GM23338 (cell line): ENCODE measurements around the gene NR5A2. TPM values are rescaled to one million over a fixed set of nuclear protein-coding genes. Genes with fewer than 3 reads are reported as not detected.

Experiments used
- ATAC-seq: fragments of 200-7000 bp; cut with Tn5 transposase; 3 replicates; pipeline ENCODE4 v1.9.1; 2020
- DNase-seq: peaks from one replicate; pipeline ENCODE4 v3.0.0-alpha.2; 2015; ENCODE audit warnings: low spot score
- H2AFZ ChIP-seq: fragments of 200-600 bp; sonication (generic); 2 replicates; pipeline ENCODE4 v1.8.0; 2016; ENCODE audit warnings: antibody characterized with exemption, mild to moderate bottlenecking, moderate library complexity
- H3F3A ChIP-seq: fragments of 200-600 bp; sonication (generic); replicated peaks from 2 replicates; pipeline ENCODE4 v1.8.0; 2017; ENCODE audit warnings: antibody characterized with exemption, mixed run types, low read depth
- H3K27ac ChIP-seq: fragments of 200-600 bp; sonication (generic); 2 replicates; pipeline ENCODE4 v1.6.1; 2016; ENCODE audit warnings: low read depth
- H3K27me3 ChIP-seq: fragments of 200-600 bp; sonication (generic); 2 replicates; pipeline ENCODE4 v1.8.0; 2016; ENCODE audit warnings: mild to moderate bottlenecking, mixed run types, moderate library complexity; ENCODE audit not compliant: insufficient read depth
- H3K36me3 ChIP-seq: fragments of 200-600 bp; sonication (generic); 2 replicates; pipeline ENCODE4 v1.8.0; 2016; ENCODE audit warnings: mild to moderate bottlenecking; ENCODE audit not compliant: insufficient read depth
- H3K4me1 ChIP-seq: fragments of 200-600 bp; sonication (generic); 2 replicates; pipeline ENCODE4 v1.8.0; 2016; ENCODE audit warnings: mild to moderate bottlenecking, moderate library complexity; ENCODE audit not compliant: insufficient read depth
- H3K4me2 ChIP-seq: fragments of 200-600 bp; sonication (generic); 2 replicates; pipeline ENCODE4 v1.7.1; 2017; ENCODE audit warnings: mixed run types
- H3K4me3 ChIP-seq: fragments of 200-600 bp; sonication (generic); 2 replicates; pipeline ENCODE4 v1.6.1; 2016; ENCODE audit warnings: mixed run types
- H3K79me2 ChIP-seq: fragments of 200-600 bp; sonication (generic); replicated peaks from 2 replicates; pipeline ENCODE4 v1.8.0; 2017; ENCODE audit warnings: mild to moderate bottlenecking; ENCODE audit not compliant: insufficient read depth
- H3K9me2 ChIP-seq: fragments of 200-600 bp; sonication (generic); 2 replicates; pipeline ENCODE4 v1.8.0; 2017; ENCODE audit not compliant: insufficient read depth
- H4K20me1 ChIP-seq: fragments of 200-600 bp; sonication (generic); replicated peaks from 2 replicates; pipeline ENCODE4 v1.8.0; 2017; ENCODE audit warnings: mild to moderate bottlenecking; ENCODE audit not compliant: insufficient read depth
- H3K27ac Mint-ChIP-seq: 2 replicates; pipeline ENCODE4 v1.8.0; 2020; ENCODE audit warnings: inconsistent platforms, mild to moderate bottlenecking, moderate library complexity, mixed read lengths
- H3K27me3 Mint-ChIP-seq: 3 replicates; pipeline ENCODE4 v1.8.0; 2022; ENCODE audit warnings: low read depth, mild to moderate bottlenecking, moderate library complexity, mixed read lengths, inconsistent platforms; ENCODE audit not compliant: insufficient read depth, poor library complexity
- H3K36me3 Mint-ChIP-seq: 3 replicates; pipeline ENCODE4 v1.8.0; 2021; ENCODE audit warnings: low read depth, mild to moderate bottlenecking, inconsistent platforms, moderate library complexity, mixed read lengths
- H3K4me1 Mint-ChIP-seq: 3 replicates; pipeline ENCODE4 v1.8.0; 2020; ENCODE audit warnings: mild to moderate bottlenecking, inconsistent platforms, mixed read lengths
- H3K4me3 Mint-ChIP-seq: 3 replicates; pipeline ENCODE4 v1.8.0; 2021; ENCODE audit warnings: moderate library complexity, mild to moderate bottlenecking, inconsistent platforms, mixed read lengths
- H3K9me3 Mint-ChIP-seq: 3 replicates; pipeline ENCODE4 v1.8.0; 2020; ENCODE audit warnings: moderate library complexity, mild to moderate bottlenecking, inconsistent platforms, mixed read lengths
- CREB1 ChIP-seq: fragments of 250-450 bp; sonication (Bioruptor Pico); IDR thresholded peaks from 2 replicates; pipeline ENCODE4 v1.5.0; 2020; ENCODE audit warnings: low read depth, mild to moderate bottlenecking, moderate library complexity
- EZH2 ChIP-seq: fragments of 200-600 bp; sonication (generic); IDR thresholded peaks from one replicate; pipeline ENCODE4 v1.8.0; 2017; ENCODE audit warnings: antibody characterized with exemption, mild to moderate bottlenecking, low read depth; ENCODE audit not compliant: unreplicated experiment
- EZH2phosphoT487 ChIP-seq: fragments of 200-600 bp; sonication (generic); IDR thresholded peaks from one replicate; pipeline ENCODE4 v1.8.1; 2018; ENCODE audit warnings: antibody characterized with exemption; ENCODE audit not compliant: unreplicated experiment
- JUNB ChIP-seq: IDR thresholded peaks from one replicate; pipeline ENCODE4 v1.6.1; 2016; ENCODE audit warnings: antibody characterized with exemption; ENCODE audit not compliant: unreplicated experiment
- NANOG ChIP-seq: IDR thresholded peaks from 2 replicates; pipeline ENCODE4 v1.6.1; 2016; ENCODE audit warnings: antibody characterized with exemption, borderline replicate concordance
- POLR2AphosphoS5 ChIP-seq: IDR thresholded peaks from 2 replicates; pipeline ENCODE4 v1.6.1; 2016; ENCODE audit warnings: antibody characterized with exemption, low read depth
- STAT1 ChIP-seq: IDR thresholded peaks from one replicate; pipeline ENCODE4 v1.6.1; 2016; ENCODE audit warnings: antibody characterized with exemption; ENCODE audit not compliant: unreplicated experiment
- ZNF114 ChIP-seq: fragments of 250-450 bp; sonication (Bioruptor Pico); IDR thresholded peaks from 2 replicates; pipeline ENCODE4 v1.5.0; 2020; ENCODE audit warnings: mild to moderate bottlenecking, moderate library complexity
- ZNF331 ChIP-seq: fragments of 250-450 bp; sonication (Bioruptor Pico); IDR thresholded peaks from 2 replicates; pipeline ENCODE4 v1.5.0; 2020; ENCODE audit warnings: low read depth, mild to moderate bottlenecking, moderate library complexity
- polyA plus RNA-seq: library from polyadenylated mRNA; unstranded; fragments of >200 nt; fragmentation: Nextera tagmentation; extraction: Ambion mirVana; gene quantifications from 2 replicates; pipeline ENCODE4 v1.2.1, GENCODE V29; 2016
- total RNA-seq: library from RNA; depleted of rRNA; stranded (reverse); fragments of >200 nt; shearing (Covaris generic); gene quantifications from 2 replicates; pipeline ENCODE4 v1.2.3, GENCODE V29; 2014
- TF ChIP-seq, protein P1 (sequence below), 2 experiments: fragments of 200-600 bp in 1 of 2; sonication (generic) in 1 of 2; conservative IDR thresholded peaks; 2 replicates each; pipeline versions ENCODE4 v1.5.1 to v1.6.1; 2016 to 2017; ENCODE audit warnings: antibody characterized with exemption in 2 of 2, low read depth in 2 of 2, mild to moderate bottlenecking in 2 of 2, moderate library complexity in 1 of 2
- TF ChIP-seq, protein P2 (sequence below): fragments of 250-450 bp; sonication (Bioruptor Pico); IDR thresholded peaks from 2 replicates; pipeline ENCODE4 v1.5.0; 2020; ENCODE audit warnings: mild to moderate bottlenecking, moderate library complexity
- TF ChIP-seq, protein P3 (sequence below): IDR thresholded peaks from one replicate; pipeline ENCODE4 v1.6.1; 2018; ENCODE audit warnings: antibody characterized with exemption; ENCODE audit not compliant: unreplicated experiment
- TF ChIP-seq, protein P4 (sequence below): IDR thresholded peaks from 2 replicates; pipeline ENCODE4 v1.6.1; 2016; ENCODE audit warnings: antibody characterized with exemption

NR5A2 gene
- total and polyA plus RNA-seq, 2 experiments from 2014 or later: 4.4 to 13.1 TPM

DNA sequence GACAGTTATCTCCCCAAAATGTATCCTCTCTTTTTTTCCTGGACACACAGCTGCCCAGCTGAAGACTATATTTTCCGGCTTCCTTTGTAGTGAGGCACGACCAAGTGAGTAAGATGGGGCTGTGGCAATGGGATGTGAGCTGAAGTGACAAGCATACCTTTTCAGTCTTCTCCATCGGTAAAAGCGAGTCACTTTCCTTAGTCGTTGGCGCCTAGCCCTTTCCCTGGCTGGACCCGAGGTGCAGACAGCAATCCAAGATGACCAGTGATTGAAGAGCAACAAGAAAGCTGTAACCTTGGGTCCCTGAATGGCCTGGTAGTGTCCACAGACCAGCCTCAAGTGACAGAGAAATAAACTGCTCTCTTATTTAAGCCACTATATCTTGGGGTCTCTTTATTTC is 155.2 kb downstream of the NR5A2 start:
- Mint-ChIP-seq H3K27me3 (peaks cover 1% of the 10 kb centered on the region), H3K9me3 (peaks cover 38% of the 10 kb centered on the region), H3K27ac (no peak overlapping the region), H3K4me1 (no peaks in the 10 kb centered on the region), H3K36me3 (peaks cover 35% of the 10 kb centered on the region), H3K4me3 (no peak overlapping the region)
- ATAC-seq (no peak), DNase-seq (no peak)
- H3K27ac ChIP-seq: no peak overlapping the region
- H3F3A ChIP-seq: no peaks in the 10 kb centered on the region
- H3K36me3 ChIP-seq: peaks cover 6% of the 10 kb centered on the region; the same call in 1 of the 2 replicates
- H3K9me2 ChIP-seq: no peaks in the 10 kb centered on the region
- no peak overlapping the region for H2AFZ ChIP-seq
- H3K79me2 ChIP-seq: no peaks in the 10 kb centered on the region
- no peaks in the 10 kb centered on the region for H4K20me1 ChIP-seq
- no peak overlapping the region for H3K4me3 ChIP-seq
- no peak overlapping the region for H3K4me2 ChIP-seq
- no peaks in the 10 kb centered on the region for H3K4me1 ChIP-seq
- no peaks in the 10 kb centered on the region for H3K27me3 ChIP-seq
- TF ChIP-seq, protein P1, sequence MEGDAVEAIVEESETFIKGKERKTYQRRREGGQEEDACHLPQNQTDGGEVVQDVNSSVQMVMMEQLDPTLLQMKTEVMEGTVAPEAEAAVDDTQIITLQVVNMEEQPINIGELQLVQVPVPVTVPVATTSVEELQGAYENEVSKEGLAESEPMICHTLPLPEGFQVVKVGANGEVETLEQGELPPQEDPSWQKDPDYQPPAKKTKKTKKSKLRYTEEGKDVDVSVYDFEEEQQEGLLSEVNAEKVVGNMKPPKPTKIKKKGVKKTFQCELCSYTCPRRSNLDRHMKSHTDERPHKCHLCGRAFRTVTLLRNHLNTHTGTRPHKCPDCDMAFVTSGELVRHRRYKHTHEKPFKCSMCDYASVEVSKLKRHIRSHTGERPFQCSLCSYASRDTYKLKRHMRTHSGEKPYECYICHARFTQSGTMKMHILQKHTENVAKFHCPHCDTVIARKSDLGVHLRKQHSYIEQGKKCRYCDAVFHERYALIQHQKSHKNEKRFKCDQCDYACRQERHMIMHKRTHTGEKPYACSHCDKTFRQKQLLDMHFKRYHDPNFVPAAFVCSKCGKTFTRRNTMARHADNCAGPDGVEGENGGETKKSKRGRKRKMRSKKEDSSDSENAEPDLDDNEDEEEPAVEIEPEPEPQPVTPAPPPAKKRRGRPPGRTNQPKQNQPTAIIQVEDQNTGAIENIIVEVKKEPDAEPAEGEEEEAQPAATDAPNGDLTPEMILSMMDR (conservative IDR thresholded peaks at IDR 0.05; ENCODE audit: low read depth in 2 of 2): no peak
- TF ChIP-seq, protein P2, sequence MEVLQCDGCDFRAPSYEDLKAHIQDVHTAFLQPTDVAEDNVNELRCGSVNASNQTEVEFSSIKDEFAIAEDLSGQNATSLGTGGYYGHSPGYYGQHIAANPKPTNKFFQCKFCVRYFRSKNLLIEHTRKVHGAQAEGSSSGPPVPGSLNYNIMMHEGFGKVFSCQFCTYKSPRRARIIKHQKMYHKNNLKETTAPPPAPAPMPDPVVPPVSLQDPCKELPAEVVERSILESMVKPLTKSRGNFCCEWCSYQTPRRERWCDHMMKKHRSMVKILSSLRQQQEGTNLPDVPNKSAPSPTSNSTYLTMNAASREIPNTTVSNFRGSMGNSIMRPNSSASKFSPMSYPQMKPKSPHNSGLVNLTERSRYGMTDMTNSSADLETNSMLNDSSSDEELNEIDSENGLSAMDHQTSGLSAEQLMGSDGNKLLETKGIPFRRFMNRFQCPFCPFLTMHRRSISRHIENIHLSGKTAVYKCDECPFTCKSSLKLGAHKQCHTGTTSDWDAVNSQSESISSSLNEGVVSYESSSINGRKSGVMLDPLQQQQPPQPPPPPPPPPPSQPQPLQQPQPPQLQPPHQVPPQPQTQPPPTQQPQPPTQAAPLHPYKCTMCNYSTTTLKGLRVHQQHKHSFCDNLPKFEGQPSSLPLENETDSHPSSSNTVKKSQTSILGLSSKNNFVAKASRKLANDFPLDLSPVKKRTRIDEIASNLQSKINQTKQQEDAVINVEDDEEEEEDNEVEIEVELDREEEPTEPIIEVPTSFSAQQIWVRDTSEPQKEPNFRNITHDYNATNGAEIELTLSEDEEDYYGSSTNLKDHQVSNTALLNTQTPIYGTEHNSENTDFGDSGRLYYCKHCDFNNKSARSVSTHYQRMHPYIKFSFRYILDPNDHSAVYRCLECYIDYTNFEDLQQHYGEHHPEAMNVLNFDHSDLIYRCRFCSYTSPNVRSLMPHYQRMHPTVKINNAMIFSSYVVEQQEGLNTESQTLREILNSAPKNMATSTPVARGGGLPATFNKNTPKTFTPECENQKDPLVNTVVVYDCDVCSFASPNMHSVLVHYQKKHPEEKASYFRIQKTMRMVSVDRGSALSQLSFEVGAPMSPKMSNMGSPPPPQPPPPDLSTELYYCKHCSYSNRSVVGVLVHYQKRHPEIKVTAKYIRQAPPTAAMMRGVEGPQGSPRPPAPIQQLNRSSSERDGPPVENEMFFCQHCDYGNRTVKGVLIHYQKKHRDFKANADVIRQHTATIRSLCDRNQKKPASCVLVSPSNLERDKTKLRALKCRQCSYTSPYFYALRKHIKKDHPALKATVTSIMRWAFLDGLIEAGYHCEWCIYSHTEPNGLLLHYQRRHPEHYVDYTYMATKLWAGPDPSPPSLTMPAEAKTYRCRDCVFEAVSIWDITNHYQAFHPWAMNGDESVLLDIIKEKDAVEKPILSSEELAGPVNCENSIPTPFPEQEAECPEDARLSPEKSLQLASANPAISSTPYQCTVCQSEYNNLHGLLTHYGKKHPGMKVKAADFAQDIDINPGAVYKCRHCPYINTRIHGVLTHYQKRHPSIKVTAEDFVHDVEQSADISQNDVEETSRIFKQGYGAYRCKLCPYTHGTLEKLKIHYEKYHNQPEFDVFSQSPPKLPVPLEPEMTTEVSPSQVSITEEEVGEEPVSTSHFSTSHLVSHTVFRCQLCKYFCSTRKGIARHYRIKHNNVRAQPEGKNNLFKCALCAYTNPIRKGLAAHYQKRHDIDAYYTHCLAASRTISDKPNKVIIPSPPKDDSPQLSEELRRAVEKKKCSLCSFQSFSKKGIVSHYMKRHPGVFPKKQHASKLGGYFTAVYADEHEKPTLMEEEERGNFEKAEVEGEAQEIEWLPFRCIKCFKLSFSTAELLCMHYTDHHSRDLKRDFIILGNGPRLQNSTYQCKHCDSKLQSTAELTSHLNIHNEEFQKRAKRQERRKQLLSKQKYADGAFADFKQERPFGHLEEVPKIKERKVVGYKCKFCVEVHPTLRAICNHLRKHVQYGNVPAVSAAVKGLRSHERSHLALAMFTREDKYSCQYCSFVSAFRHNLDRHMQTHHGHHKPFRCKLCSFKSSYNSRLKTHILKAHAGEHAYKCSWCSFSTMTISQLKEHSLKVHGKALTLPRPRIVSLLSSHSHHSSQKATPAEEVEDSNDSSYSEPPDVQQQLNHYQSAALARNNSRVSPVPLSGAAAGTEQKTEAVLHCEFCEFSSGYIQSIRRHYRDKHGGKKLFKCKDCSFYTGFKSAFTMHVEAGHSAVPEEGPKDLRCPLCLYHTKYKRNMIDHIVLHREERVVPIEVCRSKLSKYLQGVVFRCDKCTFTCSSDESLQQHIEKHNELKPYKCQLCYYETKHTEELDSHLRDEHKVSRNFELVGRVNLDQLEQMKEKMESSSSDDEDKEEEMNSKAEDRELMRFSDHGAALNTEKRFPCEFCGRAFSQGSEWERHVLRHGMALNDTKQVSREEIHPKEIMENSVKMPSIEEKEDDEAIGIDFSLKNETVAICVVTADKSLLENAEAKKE: no peak
- TF ChIP-seq, protein P3, sequence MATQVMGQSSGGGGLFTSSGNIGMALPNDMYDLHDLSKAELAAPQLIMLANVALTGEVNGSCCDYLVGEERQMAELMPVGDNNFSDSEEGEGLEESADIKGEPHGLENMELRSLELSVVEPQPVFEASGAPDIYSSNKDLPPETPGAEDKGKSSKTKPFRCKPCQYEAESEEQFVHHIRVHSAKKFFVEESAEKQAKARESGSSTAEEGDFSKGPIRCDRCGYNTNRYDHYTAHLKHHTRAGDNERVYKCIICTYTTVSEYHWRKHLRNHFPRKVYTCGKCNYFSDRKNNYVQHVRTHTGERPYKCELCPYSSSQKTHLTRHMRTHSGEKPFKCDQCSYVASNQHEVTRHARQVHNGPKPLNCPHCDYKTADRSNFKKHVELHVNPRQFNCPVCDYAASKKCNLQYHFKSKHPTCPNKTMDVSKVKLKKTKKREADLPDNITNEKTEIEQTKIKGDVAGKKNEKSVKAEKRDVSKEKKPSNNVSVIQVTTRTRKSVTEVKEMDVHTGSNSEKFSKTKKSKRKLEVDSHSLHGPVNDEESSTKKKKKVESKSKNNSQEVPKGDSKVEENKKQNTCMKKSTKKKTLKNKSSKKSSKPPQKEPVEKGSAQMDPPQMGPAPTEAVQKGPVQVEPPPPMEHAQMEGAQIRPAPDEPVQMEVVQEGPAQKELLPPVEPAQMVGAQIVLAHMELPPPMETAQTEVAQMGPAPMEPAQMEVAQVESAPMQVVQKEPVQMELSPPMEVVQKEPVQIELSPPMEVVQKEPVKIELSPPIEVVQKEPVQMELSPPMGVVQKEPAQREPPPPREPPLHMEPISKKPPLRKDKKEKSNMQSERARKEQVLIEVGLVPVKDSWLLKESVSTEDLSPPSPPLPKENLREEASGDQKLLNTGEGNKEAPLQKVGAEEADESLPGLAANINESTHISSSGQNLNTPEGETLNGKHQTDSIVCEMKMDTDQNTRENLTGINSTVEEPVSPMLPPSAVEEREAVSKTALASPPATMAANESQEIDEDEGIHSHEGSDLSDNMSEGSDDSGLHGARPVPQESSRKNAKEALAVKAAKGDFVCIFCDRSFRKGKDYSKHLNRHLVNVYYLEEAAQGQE: no peak
- TF ChIP-seq, protein P4, sequence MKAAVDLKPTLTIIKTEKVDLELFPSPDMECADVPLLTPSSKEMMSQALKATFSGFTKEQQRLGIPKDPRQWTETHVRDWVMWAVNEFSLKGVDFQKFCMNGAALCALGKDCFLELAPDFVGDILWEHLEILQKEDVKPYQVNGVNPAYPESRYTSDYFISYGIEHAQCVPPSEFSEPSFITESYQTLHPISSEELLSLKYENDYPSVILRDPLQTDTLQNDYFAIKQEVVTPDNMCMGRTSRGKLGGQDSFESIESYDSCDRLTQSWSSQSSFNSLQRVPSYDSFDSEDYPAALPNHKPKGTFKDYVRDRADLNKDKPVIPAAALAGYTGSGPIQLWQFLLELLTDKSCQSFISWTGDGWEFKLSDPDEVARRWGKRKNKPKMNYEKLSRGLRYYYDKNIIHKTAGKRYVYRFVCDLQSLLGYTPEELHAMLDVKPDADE: no peak
- TF ChIP-seq ZNF114 (CRISPR knock-in tag) (no peak), NANOG (no peak), EZH2 (no peak), STAT1 (no peak), CREB1 (no peak), POLR2AphosphoS5 (no peak), JUNB (no peak), ZNF331 (CRISPR knock-in tag) (no peak), EZH2phosphoT487 (no peak)
